Panc1 (cell line): ENCODE measurements around the gene ATP2B2. TPM values are rescaled to one million over a fixed set of nuclear protein-coding genes. Genes with fewer than 3 reads are reported as not detected.

Experiments used
- ATAC-seq: fragments of 200-7000 bp; cut with Tn5 transposase; 2 replicates; pipeline ENCODE4 v1.9.1; 2020; ENCODE audit warnings: mild to moderate bottlenecking, moderate library complexity
- BruUV-seq: library from RNA; stranded (reverse); fragments of 400-500 nt; replicated peaks from 2 replicates; lab custom pipeline; 2021; lab: Mats Ljungman, UMichigan
- CTCF ChIA-PET: fragments of 300-600 bp; sonication (Branson Sonifier 250); formaldehyde crosslinking; loops from one replicate; lab custom pipeline; 2022; ENCODE audit warnings: antibody characterized with exemption; lab: Charles Lee
- POLR2A ChIA-PET: fragments of 300-600 bp; sonication (Branson Sonifier 250); formaldehyde crosslinking; loops from one replicate; lab custom pipeline; 2022; ENCODE audit warnings: antibody characterized with exemption; lab: Charles Lee
- DNase-seq: peaks from one replicate; pipeline ENCODE4 v3.0.0-alpha.2; 2010; ENCODE audit warnings: low read depth, low spot score
- H3K27ac ChIP-seq: 2 replicates; pipeline ENCODE4 v1.5.1; 2011; ENCODE audit warnings: mild to moderate bottlenecking, low read length, inconsistent platforms
- H3K27me3 ChIP-seq: fragments of 200-500 bp; sonication (Bioruptor generic); 2 replicates; pipeline ENCODE4 v1.6.0; 2014; ENCODE audit warnings: low read length, inconsistent platforms; ENCODE audit not compliant: control insufficient read depth, insufficient read depth
- H3K36me3 ChIP-seq: fragments of 200-500 bp; sonication (Bioruptor generic); 2 replicates; pipeline ENCODE4 v1.5.1; 2014; ENCODE audit warnings: inconsistent platforms, mild to moderate bottlenecking, low read length, moderate library complexity; ENCODE audit not compliant: control insufficient read depth, insufficient read depth
- H3K4me1 ChIP-seq: 2 replicates; pipeline ENCODE4 v1.5.1; 2011; ENCODE audit warnings: inconsistent platforms, mild to moderate bottlenecking, low read length, moderate library complexity; ENCODE audit not compliant: control insufficient read depth, insufficient read depth
- H3K4me3 ChIP-seq, 2 experiments: 2 replicates each; pipeline ENCODE4 v1.5.1; 2011 to 2012; ENCODE audit warnings: low read depth in 2 of 2, low read length in 2 of 2, mild to moderate bottlenecking in 2 of 2, inconsistent platforms in 1 of 2, moderate library complexity in 1 of 2
- H3K9me3 ChIP-seq: fragments of 200-500 bp; sonication (Bioruptor generic); 2 replicates; pipeline ENCODE4 v1.5.1; 2014; ENCODE audit warnings: low read depth, mild to moderate bottlenecking, inconsistent platforms, low read length, moderate library complexity; ENCODE audit not compliant: control insufficient read depth, insufficient read depth
- POLR2AphosphoS5 ChIP-seq: IDR thresholded peaks from 2 replicates; pipeline ENCODE4 v1.6.1; 2012; ENCODE audit warnings: mild to moderate bottlenecking, low read depth, low read length, moderate library complexity
- SIN3A ChIP-seq: IDR thresholded peaks from 2 replicates; pipeline ENCODE4 v1.6.1; 2012; ENCODE audit warnings: low read depth, mild to moderate bottlenecking, low read length, moderate library complexity, borderline replicate concordance; ENCODE audit not compliant: insufficient read depth
- TCF7L2 ChIP-seq: IDR thresholded peaks from 2 replicates; pipeline ENCODE4 v1.6.1; 2011; ENCODE audit warnings: mild to moderate bottlenecking, low read depth, low read length, inconsistent platforms
- in situ Hi-C: cut with HindIII; loops from 2 replicates; pipeline ENCODE4 v1.10.0; 2016; ENCODE audit warnings: low sequenced_read_pairs, low pct_unique_long_range_greater_than_20kb
- intact Hi-C: fragments of 100-400 bp; cut with micrococcal nuclease; formaldehyde crosslinking; loops from one replicate; pipeline ENCODE4 v1.10.0; 2022; ENCODE audit not compliant: unreplicated experiment
- total RNA-seq: library from RNA; stranded (reverse); gene quantifications from one replicate; pipeline ENCODE4 v1.2.1, GENCODE V29; 2021; ENCODE audit not compliant: unreplicated experiment
- TF ChIP-seq, protein P1 (sequence below): fragments of 450-650 bp; IDR thresholded peaks from 2 replicates; pipeline ENCODE4 v1.5.1; 2017; ENCODE audit warnings: mild to moderate bottlenecking
- TF ChIP-seq, protein P2 (sequence below), 2 experiments: IDR thresholded peaks; 2 replicates each; pipeline ENCODE4 v1.6.1; 2011 to 2012; ENCODE audit warnings: low read depth in 2 of 2, control low read depth in 1 of 2, low read length in 1 of 2, mild to moderate bottlenecking in 1 of 2, moderate library complexity in 1 of 2; ENCODE audit not compliant: insufficient read depth in 1 of 2

Gene ATP2B2
- total RNA-seq, 1 experiment from 2014 or later: not detected

GRCh38 chr3:10529809-10530208 lies 24.4 kb upstream of the ATP2B2 start:
- no peaks in the 10 kb centered on the region for H3K27me3 ChIP-seq
- no peak for ATAC-seq
- H3K9me3 ChIP-seq: no peaks in the 10 kb centered on the region
- H3K4me1 ChIP-seq: no peaks in the 10 kb centered on the region
- H3K36me3 ChIP-seq: no peaks in the 10 kb centered on the region
- H3K4me3 ChIP-seq: no peak overlapping the region
- intact Hi-C loops (no loop called here), in situ Hi-C loops (no loop called here)
- no TSS peak for BruUV-seq
- no peak for DNase-seq
- CTCF ChIA-PET: interaction anchor here (0.6 kb wide), 1 partner anchor 526 kb away, joined by 3 read pairs; no protein-coding TSS in a partner anchor
- TF ChIP-seq, protein P1, sequence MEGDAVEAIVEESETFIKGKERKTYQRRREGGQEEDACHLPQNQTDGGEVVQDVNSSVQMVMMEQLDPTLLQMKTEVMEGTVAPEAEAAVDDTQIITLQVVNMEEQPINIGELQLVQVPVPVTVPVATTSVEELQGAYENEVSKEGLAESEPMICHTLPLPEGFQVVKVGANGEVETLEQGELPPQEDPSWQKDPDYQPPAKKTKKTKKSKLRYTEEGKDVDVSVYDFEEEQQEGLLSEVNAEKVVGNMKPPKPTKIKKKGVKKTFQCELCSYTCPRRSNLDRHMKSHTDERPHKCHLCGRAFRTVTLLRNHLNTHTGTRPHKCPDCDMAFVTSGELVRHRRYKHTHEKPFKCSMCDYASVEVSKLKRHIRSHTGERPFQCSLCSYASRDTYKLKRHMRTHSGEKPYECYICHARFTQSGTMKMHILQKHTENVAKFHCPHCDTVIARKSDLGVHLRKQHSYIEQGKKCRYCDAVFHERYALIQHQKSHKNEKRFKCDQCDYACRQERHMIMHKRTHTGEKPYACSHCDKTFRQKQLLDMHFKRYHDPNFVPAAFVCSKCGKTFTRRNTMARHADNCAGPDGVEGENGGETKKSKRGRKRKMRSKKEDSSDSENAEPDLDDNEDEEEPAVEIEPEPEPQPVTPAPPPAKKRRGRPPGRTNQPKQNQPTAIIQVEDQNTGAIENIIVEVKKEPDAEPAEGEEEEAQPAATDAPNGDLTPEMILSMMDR: no peak
- TF ChIP-seq POLR2AphosphoS5 (no peak), TCF7L2 (no peak), SIN3A (no peak)
- TF ChIP-seq, protein P2, sequence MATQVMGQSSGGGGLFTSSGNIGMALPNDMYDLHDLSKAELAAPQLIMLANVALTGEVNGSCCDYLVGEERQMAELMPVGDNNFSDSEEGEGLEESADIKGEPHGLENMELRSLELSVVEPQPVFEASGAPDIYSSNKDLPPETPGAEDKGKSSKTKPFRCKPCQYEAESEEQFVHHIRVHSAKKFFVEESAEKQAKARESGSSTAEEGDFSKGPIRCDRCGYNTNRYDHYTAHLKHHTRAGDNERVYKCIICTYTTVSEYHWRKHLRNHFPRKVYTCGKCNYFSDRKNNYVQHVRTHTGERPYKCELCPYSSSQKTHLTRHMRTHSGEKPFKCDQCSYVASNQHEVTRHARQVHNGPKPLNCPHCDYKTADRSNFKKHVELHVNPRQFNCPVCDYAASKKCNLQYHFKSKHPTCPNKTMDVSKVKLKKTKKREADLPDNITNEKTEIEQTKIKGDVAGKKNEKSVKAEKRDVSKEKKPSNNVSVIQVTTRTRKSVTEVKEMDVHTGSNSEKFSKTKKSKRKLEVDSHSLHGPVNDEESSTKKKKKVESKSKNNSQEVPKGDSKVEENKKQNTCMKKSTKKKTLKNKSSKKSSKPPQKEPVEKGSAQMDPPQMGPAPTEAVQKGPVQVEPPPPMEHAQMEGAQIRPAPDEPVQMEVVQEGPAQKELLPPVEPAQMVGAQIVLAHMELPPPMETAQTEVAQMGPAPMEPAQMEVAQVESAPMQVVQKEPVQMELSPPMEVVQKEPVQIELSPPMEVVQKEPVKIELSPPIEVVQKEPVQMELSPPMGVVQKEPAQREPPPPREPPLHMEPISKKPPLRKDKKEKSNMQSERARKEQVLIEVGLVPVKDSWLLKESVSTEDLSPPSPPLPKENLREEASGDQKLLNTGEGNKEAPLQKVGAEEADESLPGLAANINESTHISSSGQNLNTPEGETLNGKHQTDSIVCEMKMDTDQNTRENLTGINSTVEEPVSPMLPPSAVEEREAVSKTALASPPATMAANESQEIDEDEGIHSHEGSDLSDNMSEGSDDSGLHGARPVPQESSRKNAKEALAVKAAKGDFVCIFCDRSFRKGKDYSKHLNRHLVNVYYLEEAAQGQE (IDR thresholded peaks at IDR 0.05; ENCODE audit: insufficient read depth in 1 of 2, low read depth in 2 of 2, low read length in 1 of 2): no peak
- POLR2A ChIA-PET: no interaction called here
- no peak overlapping the region for H3K27ac ChIP-seq

GRCh38 chr3:10528046-10528445 lies 22.7 kb upstream of the ATP2B2 start:
- in situ Hi-C loops: no loop called here
- DNase-seq: no peak
- CTCF ChIA-PET: no interaction called here
- Histone ChIP-seq H3K4me3 (no peak overlapping the region), H3K36me3 (no peaks in the 10 kb centered on the region), H3K4me1 (no peaks in the 10 kb centered on the region), H3K9me3 (no peaks in the 10 kb centered on the region), H3K27me3 (no peaks in the 10 kb centered on the region), H3K27ac (no peak overlapping the region)
- intact Hi-C loops: no loop called here
- BruUV-seq: no TSS peak
- POLR2A ChIA-PET: no interaction called here
- ATAC-seq: no peak
- TF ChIP-seq, protein P2 (IDR thresholded peaks at IDR 0.05; ENCODE audit: insufficient read depth in 1 of 2, low read depth in 2 of 2, low read length in 1 of 2): no peak
- TF ChIP-seq TCF7L2 (no peak), POLR2AphosphoS5 (no peak), SIN3A (no peak)
- TF ChIP-seq, protein P1: no peak
